ENCODE results near the gene CSTF1.

Gene CSTF1

GRCh38 chr20:56392132-56392880 is at the start of gene CSTF1, which contains the start of gene AURKA:
Gene CSTF1, plus strand, starts transcription at chr20:56392645. Its CDS starts 2,908 bp downstream, at chr20:56395553.
Gene AURKA, minus strand, starts transcription at chr20:56392215. Its CDS starts 4,018 bp downstream, at chr20:56388197.
- peak; percentile 100 for DNase-seq

GRCh38 chr20:56342783-56343182 is 49.7 kb upstream of the CSTF1 start:
- no peak for DNase-seq

GRCh38 chr20:56343861-56344381 is 48.5 kb upstream of the CSTF1 start:
- peak; percentile 24 for DNase-seq

DNA sequence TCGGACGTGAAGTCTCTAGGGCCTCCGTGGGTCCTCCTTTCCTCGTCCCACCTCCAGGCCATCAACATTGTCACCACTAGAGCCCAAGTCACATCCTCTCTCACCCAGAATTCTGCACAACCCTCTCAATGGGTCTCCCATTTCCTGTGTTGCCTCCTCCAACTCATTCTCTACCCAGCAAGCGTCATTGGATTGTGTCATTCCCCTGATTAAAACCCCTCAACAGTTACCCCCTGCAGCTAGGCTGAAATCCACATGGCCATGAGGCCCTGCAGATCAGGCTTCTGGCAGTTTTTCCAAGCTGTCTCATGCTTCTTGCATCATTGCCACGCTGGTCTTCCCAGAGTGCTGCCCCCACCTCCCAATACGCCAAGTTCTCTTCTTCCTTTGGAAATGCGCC is 46.5 kb upstream of the CSTF1 start:
- no peak for DNase-seq

- no peak for DNase-seq
Observed at GRCh38 chr20:56347628-56348304, 44.7 kb upstream of the CSTF1 start.

DNA sequence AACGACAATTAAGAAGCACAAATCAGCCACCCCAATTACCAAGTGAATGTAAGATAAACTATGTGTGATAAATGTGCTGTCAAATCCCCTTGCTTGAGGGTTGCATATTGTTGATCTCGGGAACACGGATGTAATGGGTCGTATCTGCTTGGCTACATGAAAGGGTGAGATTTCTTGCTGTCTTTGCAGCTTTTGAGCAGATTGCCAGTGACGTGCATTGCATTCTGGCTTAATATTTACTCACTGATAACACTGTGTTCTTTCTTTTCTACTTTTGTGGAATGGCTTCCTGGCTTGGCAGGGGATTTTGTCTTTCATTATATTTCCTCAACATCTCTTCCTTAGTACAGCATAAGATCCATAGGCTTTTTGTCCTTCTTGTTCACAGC is 44.1 kb upstream of the CSTF1 start:
- no peak for DNase-seq

GRCh38 chr20:56348746-56349145 is 43.7 kb upstream of the CSTF1 start:
- no peak for DNase-seq

- DNase-seq, result no peak
Observed at GRCh38 chr20:56350842-56351241, 41.6 kb upstream of the CSTF1 start.

DNA sequence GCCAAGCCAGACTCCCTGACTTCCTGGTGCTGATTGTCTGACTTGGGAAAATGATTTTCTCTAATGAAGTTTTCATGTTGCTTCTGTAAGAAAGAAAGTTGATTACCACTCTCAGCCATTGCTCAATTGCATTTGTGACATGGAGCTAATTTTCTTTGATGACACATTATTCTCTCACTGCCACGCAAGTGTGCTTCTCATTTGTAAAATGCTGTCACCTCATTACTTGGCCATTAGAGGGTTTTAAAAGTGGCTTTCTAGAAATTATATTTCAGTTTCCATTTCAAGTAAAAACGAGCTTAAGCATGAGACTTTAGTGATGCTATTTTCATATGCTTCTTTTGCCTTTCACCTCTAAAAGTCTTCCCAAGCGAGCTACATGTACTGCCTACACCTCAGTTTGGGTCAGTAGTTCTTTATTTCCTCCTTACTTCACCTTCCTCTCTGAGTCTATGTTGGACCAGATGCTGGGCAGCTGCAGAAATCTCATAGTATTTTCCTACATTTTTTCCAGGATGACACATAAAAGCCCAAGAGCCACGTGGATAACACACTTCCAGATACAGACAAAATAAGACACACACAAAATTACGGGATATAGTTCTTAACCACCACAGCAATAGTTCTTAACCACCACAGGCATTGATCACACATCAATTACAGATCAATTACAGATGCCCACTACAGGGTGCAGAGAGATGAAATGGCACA is 39.9 kb upstream of the CSTF1 start:
- no peak for DNase-seq

DNA sequence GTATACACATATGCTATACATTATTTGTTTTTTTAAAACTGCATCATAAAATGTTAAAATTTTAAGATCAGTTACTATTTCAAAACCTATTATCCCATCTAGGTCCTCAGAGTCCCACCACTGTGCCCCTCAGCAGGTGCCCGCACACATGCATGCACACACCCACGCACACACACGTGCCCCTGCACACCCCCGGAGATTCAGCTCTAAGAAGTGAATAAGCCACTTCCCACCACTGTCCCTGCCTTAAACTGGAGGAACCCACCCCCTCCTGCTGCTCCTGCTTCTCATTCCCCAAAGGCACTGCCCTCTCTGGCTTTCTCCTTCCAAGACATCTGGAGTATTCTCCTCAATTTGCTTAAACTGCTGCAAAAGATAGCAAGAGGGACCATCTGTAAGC is 39.1 kb upstream of the CSTF1 start:
- no peak for DNase-seq

GRCh38 chr20:56358070-56358469 is 34.4 kb upstream of the CSTF1 start:
- DNase-seq, result no peak

DNA sequence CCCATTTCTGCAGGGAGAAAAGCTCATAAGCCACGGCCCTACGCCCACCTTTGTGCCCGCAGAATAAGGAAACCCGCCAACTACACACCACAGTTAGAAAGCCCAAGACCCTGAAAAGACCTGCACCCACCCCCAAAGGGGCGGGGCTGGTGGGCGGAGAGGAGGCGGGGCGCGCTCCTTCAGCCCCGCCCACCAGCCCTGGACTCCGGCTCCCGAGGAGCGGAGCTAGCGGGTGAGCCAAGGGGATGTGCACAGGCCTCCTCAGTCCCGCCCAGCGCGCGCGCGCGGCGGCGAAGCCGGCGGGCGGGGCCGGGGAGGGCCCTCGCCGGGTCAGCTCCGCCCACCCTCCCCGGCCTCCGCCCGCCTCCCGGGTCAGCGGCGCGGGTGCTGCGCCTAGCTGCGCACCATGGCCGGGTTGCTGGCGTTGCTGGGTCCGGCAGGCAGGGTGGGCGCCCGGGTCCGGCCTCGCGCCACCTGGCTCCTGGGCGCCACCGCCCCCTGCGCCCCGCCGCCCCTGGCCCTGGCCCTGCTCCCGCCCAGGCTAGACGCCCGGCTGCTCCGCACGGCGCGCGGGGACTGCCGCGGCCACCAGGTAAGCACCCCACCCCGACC is 33.7 kb upstream of the CSTF1 start, which contains the start of gene FAM210B:
Gene FAM210B (plus strand): TSS at position 375 of the 612 bp plus-strand sequence. CDS start 32 bp downstream, at position 407.
- peak; percentile 82 for DNase-seq

DNA sequence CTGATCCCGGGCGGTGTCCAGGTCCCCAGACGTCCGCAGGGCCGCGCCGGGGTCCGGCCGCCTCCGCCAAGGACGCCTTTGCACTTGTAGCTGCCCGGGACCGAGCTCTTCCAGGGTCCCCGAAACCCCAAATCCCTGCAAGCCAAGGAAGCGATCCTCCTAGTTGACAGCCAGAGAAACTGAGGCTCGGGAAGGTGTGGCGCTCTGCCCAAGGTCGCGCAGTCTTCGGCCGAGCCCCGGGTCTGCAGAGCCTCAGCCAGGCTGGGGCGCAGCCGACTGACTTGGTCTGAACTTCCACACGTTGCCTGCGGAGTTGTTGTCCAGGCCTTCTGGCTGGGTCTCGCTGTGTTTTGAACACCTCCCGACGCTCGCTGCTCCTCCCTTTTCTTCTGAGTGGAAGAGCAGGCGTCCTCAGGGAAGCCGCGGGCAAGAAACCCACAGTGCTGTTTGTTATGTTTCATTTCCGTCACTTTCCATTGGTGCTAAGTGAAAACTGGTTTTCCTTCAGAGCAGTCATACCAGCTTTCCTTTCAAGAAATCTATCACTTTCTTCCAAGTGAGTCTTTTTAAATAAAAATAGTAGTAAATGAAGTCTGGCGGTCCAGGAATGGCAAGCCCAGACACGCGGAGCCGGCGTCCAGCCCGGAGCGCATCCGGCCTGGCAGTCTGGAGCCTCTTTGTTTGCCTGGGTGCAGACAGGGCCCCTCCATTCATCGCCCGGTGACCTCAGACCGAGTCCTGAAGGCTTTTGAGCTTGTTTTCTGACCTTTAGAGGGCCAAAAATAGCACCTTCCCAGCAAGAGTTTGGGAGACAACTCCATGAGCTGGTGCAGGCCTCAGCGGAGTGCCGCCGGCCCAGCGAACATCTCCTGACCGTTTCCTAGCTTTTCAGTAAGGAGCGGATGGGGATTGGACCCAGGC is 33.0 kb upstream of the CSTF1 start:
- peak; percentile 13 for DNase-seq

DNA sequence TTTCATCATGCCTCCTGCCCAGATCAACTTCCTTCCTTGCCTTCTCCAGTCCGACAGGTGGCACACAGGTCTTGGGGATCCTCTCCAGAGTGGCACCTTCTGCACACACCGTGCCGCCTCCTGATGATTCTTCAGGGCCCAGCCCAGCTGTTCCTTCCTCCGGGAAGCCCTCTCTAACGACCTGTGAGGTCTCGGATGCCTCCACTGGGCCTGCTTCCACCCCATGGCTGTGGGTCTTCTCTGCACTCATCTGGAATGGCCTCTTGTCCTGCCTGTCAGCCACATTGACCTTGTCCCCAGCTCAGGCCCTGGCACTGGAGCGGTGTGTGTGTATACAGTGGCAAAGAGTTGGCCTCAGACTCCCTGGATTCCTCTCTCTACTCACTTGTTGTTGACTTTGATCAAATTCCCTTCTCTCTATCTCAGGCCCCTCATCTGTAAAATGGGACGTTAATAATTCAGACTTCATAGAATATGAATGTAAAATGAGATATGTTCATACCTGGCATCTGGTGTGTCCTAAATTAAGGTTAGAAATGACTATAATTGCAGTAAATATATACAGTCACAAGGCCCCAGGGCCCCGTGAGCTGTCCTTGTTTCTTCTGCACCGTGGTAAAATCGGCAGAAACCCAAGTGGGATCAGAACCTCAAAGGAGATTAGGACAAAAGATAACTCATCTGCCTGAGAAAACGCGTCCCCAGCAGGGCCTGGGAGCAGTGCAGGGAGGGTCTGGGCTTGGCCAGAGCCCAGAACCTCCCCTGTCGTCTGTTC is 32.1 kb upstream of the CSTF1 start:
- DNase-seq, result no peak

GRCh38 chr20:56360908-56361205 is 31.6 kb upstream of the CSTF1 start:
- DNase-seq, result no peak

- DNase-seq, result no peak
Observed at GRCh38 chr20:56361900-56362299, 30.5 kb upstream of the CSTF1 start.

GRCh38 chr20:56362833-56363413 is 29.5 kb upstream of the CSTF1 start:
- no peak for DNase-seq

DNA sequence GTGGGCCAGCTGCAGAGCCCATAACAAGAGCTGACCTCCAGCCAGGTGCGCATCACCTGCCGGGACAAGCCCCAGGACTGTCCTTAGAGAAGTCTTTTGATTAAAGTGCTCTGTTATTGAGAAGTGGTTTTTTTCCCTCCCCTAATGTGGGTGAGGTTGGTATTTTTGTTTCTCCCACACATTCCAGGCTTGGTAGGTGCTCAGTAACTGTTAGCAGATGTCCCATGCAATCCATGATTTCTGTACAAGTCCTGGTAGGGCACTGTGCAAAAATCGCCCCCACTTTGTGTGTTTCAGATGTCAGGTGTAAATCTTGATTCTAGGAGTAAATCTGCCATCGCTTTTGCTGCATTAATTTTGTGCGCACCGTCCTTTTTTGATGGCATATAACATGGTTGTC is 29.0 kb upstream of the CSTF1 start:
- no peak for DNase-seq

GRCh38 chr20:56368351-56369134 is 23.9 kb upstream of the CSTF1 start:
- no peak for DNase-seq

GRCh38 chr20:56369179-56369578 is 23.3 kb upstream of the CSTF1 start:
- DNase-seq, result no peak
